Measurements from ENCODE around the gene NDUFB6.
A peak's percentile ranks its signal among the peaks of the same experiment; 100 is the strongest.

DNA sequence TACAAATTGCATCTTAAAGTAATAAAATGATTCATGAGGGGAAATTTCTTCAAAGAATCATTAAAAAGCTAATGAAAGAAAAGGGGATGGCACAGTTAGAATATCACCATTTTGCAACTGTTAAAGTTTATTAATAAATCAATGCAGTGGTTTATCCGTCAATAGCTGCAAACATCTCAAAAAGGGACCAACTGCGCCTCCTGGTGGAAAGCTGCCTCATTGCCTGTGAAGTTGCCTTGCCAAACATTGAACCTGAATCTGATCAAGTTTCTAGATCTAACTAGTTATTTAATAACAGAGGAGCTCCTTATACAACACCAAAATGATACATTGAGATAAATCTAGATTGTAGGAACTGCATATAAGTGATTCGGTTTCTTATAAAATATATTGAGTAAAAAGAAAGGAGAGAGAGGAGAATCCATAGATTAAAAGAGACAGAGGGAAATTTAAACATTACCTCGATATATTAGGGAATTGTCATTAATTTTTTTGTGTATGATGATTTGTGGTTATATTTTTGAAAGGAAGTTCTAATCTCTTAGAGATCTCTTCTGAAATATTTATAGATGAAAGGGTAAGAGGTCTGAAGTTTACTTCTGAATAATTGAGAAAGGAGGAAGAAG is 6.9 kb upstream of the NDUFB6 start:
- TF ChIP-seq, protein P1, sequence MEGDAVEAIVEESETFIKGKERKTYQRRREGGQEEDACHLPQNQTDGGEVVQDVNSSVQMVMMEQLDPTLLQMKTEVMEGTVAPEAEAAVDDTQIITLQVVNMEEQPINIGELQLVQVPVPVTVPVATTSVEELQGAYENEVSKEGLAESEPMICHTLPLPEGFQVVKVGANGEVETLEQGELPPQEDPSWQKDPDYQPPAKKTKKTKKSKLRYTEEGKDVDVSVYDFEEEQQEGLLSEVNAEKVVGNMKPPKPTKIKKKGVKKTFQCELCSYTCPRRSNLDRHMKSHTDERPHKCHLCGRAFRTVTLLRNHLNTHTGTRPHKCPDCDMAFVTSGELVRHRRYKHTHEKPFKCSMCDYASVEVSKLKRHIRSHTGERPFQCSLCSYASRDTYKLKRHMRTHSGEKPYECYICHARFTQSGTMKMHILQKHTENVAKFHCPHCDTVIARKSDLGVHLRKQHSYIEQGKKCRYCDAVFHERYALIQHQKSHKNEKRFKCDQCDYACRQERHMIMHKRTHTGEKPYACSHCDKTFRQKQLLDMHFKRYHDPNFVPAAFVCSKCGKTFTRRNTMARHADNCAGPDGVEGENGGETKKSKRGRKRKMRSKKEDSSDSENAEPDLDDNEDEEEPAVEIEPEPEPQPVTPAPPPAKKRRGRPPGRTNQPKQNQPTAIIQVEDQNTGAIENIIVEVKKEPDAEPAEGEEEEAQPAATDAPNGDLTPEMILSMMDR (IDR thresholded peaks at IDR 0.05) = peak; percentile 86 to 90 (median 89)
- no peak for TF ChIP-seq POLR2A (IDR thresholded peaks at IDR 0.05; ENCODE audit: low read depth)
- TF ChIP-seq EP300 (IDR thresholded peaks at IDR 0.05) = no peak

Data from esophagus muscularis mucosa (tissue), 4 donors.